ENCODE measurements around the gene MPI. TPM values are rescaled to one million over a fixed set of nuclear protein-coding genes. Genes with fewer than 3 reads are reported as not detected.

Gene MPI
- total and polyA plus RNA-seq, 2 experiments from 2014 or later = 18.0 to 74.2 TPM

GRCh38 chr15:74845208-74845568 lies 44.7 kb upstream of the MPI start:
- peaks cover 9% of the 10 kb centered on the region for H3K4me1 ChIP-seq (ENCODE audit: insufficient read depth)
- ATAC-seq = no peak
- Mint-ChIP-seq H3K9me3 (no peaks in the 10 kb centered on the region), H3K36me3 (ENCODE audit: low read depth) (peaks cover 33% of the 10 kb centered on the region), H3K4me3 (no peak overlapping the region), H3K27ac (no peak overlapping the region), H3K4me1 (peaks cover 20% of the 10 kb centered on the region), H3K27me3 (ENCODE audit: insufficient read depth, low read depth, poor library complexity) (peaks cover 15% of the 10 kb centered on the region)
- H3K79me2 ChIP-seq (replicated peaks; ENCODE audit: insufficient read depth) = no peaks in the 10 kb centered on the region
- H3F3A ChIP-seq (replicated peaks; ENCODE audit: low read depth) = 0 out of 2 replicates have a peak, but pooled peaks cover 5% of the 10 kb centered on the region
- no peak overlapping the region for H3K27ac ChIP-seq (ENCODE audit: low read depth)
- H3K27me3 ChIP-seq (ENCODE audit: insufficient read depth) = no peaks in the 10 kb centered on the region
- no peak overlapping the region for H3K4me2 ChIP-seq
- H3K4me3 ChIP-seq = no peak overlapping the region
- TF ChIP-seq CREB1 (CRISPR knock-in tag; IDR thresholded peaks at IDR 0.05; ENCODE audit: low read depth) (no peak), ZNF331 (CRISPR knock-in tag; IDR thresholded peaks at IDR 0.05; ENCODE audit: low read depth) (no peak), EZH2phosphoT487 (IDR thresholded peaks at IDR 0.05; ENCODE audit: unreplicated experiment) (no peak), JUNB (IDR thresholded peaks at IDR 0.05; ENCODE audit: unreplicated experiment) (no peak), EZH2 (IDR thresholded peaks at IDR 0.05; ENCODE audit: low read depth, unreplicated experiment) (no peak), NANOG (IDR thresholded peaks at IDR 0.05; ENCODE audit: borderline replicate concordance) (no peak), ZNF114 (CRISPR knock-in tag; IDR thresholded peaks at IDR 0.05) (no peak), STAT1 (IDR thresholded peaks at IDR 0.05; ENCODE audit: unreplicated experiment) (no peak), POLR2AphosphoS5 (IDR thresholded peaks at IDR 0.05; ENCODE audit: low read depth) (no peak), CTCF (conservative IDR thresholded peaks at IDR 0.05; ENCODE audit: low read depth in 2 of 2) (no peak)
- TF ChIP-seq, protein P1, sequence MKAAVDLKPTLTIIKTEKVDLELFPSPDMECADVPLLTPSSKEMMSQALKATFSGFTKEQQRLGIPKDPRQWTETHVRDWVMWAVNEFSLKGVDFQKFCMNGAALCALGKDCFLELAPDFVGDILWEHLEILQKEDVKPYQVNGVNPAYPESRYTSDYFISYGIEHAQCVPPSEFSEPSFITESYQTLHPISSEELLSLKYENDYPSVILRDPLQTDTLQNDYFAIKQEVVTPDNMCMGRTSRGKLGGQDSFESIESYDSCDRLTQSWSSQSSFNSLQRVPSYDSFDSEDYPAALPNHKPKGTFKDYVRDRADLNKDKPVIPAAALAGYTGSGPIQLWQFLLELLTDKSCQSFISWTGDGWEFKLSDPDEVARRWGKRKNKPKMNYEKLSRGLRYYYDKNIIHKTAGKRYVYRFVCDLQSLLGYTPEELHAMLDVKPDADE (IDR thresholded peaks at IDR 0.05) = no peak
- TF ChIP-seq, protein P2, sequence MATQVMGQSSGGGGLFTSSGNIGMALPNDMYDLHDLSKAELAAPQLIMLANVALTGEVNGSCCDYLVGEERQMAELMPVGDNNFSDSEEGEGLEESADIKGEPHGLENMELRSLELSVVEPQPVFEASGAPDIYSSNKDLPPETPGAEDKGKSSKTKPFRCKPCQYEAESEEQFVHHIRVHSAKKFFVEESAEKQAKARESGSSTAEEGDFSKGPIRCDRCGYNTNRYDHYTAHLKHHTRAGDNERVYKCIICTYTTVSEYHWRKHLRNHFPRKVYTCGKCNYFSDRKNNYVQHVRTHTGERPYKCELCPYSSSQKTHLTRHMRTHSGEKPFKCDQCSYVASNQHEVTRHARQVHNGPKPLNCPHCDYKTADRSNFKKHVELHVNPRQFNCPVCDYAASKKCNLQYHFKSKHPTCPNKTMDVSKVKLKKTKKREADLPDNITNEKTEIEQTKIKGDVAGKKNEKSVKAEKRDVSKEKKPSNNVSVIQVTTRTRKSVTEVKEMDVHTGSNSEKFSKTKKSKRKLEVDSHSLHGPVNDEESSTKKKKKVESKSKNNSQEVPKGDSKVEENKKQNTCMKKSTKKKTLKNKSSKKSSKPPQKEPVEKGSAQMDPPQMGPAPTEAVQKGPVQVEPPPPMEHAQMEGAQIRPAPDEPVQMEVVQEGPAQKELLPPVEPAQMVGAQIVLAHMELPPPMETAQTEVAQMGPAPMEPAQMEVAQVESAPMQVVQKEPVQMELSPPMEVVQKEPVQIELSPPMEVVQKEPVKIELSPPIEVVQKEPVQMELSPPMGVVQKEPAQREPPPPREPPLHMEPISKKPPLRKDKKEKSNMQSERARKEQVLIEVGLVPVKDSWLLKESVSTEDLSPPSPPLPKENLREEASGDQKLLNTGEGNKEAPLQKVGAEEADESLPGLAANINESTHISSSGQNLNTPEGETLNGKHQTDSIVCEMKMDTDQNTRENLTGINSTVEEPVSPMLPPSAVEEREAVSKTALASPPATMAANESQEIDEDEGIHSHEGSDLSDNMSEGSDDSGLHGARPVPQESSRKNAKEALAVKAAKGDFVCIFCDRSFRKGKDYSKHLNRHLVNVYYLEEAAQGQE (IDR thresholded peaks at IDR 0.05; ENCODE audit: unreplicated experiment) = no peak
- TF ChIP-seq, protein P3, sequence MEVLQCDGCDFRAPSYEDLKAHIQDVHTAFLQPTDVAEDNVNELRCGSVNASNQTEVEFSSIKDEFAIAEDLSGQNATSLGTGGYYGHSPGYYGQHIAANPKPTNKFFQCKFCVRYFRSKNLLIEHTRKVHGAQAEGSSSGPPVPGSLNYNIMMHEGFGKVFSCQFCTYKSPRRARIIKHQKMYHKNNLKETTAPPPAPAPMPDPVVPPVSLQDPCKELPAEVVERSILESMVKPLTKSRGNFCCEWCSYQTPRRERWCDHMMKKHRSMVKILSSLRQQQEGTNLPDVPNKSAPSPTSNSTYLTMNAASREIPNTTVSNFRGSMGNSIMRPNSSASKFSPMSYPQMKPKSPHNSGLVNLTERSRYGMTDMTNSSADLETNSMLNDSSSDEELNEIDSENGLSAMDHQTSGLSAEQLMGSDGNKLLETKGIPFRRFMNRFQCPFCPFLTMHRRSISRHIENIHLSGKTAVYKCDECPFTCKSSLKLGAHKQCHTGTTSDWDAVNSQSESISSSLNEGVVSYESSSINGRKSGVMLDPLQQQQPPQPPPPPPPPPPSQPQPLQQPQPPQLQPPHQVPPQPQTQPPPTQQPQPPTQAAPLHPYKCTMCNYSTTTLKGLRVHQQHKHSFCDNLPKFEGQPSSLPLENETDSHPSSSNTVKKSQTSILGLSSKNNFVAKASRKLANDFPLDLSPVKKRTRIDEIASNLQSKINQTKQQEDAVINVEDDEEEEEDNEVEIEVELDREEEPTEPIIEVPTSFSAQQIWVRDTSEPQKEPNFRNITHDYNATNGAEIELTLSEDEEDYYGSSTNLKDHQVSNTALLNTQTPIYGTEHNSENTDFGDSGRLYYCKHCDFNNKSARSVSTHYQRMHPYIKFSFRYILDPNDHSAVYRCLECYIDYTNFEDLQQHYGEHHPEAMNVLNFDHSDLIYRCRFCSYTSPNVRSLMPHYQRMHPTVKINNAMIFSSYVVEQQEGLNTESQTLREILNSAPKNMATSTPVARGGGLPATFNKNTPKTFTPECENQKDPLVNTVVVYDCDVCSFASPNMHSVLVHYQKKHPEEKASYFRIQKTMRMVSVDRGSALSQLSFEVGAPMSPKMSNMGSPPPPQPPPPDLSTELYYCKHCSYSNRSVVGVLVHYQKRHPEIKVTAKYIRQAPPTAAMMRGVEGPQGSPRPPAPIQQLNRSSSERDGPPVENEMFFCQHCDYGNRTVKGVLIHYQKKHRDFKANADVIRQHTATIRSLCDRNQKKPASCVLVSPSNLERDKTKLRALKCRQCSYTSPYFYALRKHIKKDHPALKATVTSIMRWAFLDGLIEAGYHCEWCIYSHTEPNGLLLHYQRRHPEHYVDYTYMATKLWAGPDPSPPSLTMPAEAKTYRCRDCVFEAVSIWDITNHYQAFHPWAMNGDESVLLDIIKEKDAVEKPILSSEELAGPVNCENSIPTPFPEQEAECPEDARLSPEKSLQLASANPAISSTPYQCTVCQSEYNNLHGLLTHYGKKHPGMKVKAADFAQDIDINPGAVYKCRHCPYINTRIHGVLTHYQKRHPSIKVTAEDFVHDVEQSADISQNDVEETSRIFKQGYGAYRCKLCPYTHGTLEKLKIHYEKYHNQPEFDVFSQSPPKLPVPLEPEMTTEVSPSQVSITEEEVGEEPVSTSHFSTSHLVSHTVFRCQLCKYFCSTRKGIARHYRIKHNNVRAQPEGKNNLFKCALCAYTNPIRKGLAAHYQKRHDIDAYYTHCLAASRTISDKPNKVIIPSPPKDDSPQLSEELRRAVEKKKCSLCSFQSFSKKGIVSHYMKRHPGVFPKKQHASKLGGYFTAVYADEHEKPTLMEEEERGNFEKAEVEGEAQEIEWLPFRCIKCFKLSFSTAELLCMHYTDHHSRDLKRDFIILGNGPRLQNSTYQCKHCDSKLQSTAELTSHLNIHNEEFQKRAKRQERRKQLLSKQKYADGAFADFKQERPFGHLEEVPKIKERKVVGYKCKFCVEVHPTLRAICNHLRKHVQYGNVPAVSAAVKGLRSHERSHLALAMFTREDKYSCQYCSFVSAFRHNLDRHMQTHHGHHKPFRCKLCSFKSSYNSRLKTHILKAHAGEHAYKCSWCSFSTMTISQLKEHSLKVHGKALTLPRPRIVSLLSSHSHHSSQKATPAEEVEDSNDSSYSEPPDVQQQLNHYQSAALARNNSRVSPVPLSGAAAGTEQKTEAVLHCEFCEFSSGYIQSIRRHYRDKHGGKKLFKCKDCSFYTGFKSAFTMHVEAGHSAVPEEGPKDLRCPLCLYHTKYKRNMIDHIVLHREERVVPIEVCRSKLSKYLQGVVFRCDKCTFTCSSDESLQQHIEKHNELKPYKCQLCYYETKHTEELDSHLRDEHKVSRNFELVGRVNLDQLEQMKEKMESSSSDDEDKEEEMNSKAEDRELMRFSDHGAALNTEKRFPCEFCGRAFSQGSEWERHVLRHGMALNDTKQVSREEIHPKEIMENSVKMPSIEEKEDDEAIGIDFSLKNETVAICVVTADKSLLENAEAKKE (CRISPR knock-in tag; IDR thresholded peaks at IDR 0.05) = no peak
- H3K36me3 ChIP-seq (ENCODE audit: insufficient read depth) = no peaks in the 10 kb centered on the region; the same call in 1 of the 2 replicates
- H4K20me1 ChIP-seq (replicated peaks; ENCODE audit: insufficient read depth) = no peaks in the 10 kb centered on the region; the same call in 1 of the 2 replicates
- no peaks in the 10 kb centered on the region for H3K9me2 ChIP-seq (ENCODE audit: insufficient read depth)
- DNase-seq (ENCODE audit: low spot score) = no peak
- H2AFZ ChIP-seq = no peak overlapping the region

Measured in GM23338 (cell line).